Measurements from ENCODE around the gene PSPN. TPM values are rescaled to one million over a fixed set of nuclear protein-coding genes. Genes with fewer than 3 reads are reported as not detected.

Gene PSPN
- total and polyA plus RNA-seq, 9 of the 15 experiments (the other 6 are each of a cell fraction or from before 2014, with no cell fraction given), result 0.21 to 1.1 (median 0.58) TPM

GRCh38 chr19:6424939-6425731, 49.4 kb upstream of the PSPN start (continued):
- TF ChIP-seq CEBPZ (IDR thresholded peaks at IDR 0.05; ENCODE audit: borderline replicate concordance, low read depth, low read length), result peak; percentile 96
- no peak for TF ChIP-seq ZNF518B (CRISPR knock-in tag; IDR thresholded peaks at IDR 0.05)
- TF ChIP-seq ZNF699 (CRISPR knock-in tag; IDR thresholded peaks at IDR 0.05; ENCODE audit: insufficient replicate concordance), result no peak
- peak; percentile 58; the same call in 1 of the 2 replicates for TF ChIP-seq IFI16 (CRISPR knock-in tag; IDR thresholded peaks at IDR 0.05)
- peak; percentile 51; the same call in 1 of the 2 replicates for TF ChIP-seq TEAD4 (IDR thresholded peaks at IDR 0.05; ENCODE audit: low read length)
- peak; percentile 90; the same call in 1 of the 2 replicates for TF ChIP-seq TEAD4 (CRISPR knock-in tag; IDR thresholded peaks at IDR 0.05; ENCODE audit: borderline replicate concordance)
- TF ChIP-seq ERF (CRISPR knock-in tag; IDR thresholded peaks at IDR 0.05), result peak; percentile 84; the same call in 1 of the 2 replicates
- TF ChIP-seq CEBPG (CRISPR knock-in tag; IDR thresholded peaks at IDR 0.05), result peak; percentile 55; the same call in 1 of the 2 replicates
- no peak for TF ChIP-seq CEBPG (tag; conservative IDR thresholded peaks at IDR 0.05 in 1 of 2, IDR thresholded peaks at IDR 0.05 in 1 of 2)
- peak; percentile 74; the same call in 1 of the 2 replicates for TF ChIP-seq ZNF644 (tag; IDR thresholded peaks at IDR 0.05; ENCODE audit: low read depth)
- no peak for TF ChIP-seq MTA2 (IDR thresholded peaks at IDR 0.05; ENCODE audit: low read depth)
- TF ChIP-seq SMAD1 (IDR thresholded peaks at IDR 0.05; ENCODE audit: low read depth, low read length, partially characterized antibody), result no peak
- no peak for TF ChIP-seq GATAD2B (IDR thresholded peaks at IDR 0.05; ENCODE audit: borderline replicate concordance)
- peak; percentile 78 for TF ChIP-seq HINFP (tag; conservative IDR thresholded peaks at IDR 0.05; ENCODE audit: low read depth)
- TF ChIP-seq HMGXB4 (CRISPR knock-in tag; IDR thresholded peaks at IDR 0.05), result peak; percentile 95
- TF ChIP-seq ZNF707 (CRISPR knock-in tag; conservative IDR thresholded peaks at IDR 0.05), result peak; percentile 4; the same call in 1 of the 2 replicates
- no peak for TF ChIP-seq MCM5 (IDR thresholded peaks at IDR 0.05; ENCODE audit: low read depth)
